ENCODE measurements around the gene MS4A14.
"Not testable (repeated sequence)": the region's sequence is repeated elsewhere in the genome, so short reads cannot be mapped to it uniquely, and the experiment has no call there.

The MS4A14 gene

GRCh38 chr11:60392361-60392760 is 3.9 kb upstream of the MS4A14 start:
- no peak for DNase-seq

DNA sequence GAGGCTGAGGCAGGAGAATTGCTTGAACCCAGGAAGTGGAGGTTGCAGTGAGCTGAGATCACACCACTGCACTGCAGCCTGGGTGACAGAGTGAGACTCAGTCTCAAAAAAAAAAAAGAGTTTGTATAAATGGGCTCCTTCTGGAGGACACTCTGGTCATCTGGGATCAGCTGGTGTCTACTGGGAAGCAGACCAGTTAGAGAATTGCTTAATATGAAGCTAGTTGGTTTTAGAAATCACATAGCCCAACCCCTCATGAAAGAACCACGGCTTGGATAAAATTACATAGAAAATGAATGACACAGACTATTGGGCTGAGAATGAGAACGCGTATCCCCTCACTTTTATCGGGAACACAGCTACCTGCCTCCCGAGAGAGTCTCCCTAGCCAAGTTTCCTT is 3.2 kb upstream of the MS4A14 start:
- no peak for DNase-seq

DNA sequence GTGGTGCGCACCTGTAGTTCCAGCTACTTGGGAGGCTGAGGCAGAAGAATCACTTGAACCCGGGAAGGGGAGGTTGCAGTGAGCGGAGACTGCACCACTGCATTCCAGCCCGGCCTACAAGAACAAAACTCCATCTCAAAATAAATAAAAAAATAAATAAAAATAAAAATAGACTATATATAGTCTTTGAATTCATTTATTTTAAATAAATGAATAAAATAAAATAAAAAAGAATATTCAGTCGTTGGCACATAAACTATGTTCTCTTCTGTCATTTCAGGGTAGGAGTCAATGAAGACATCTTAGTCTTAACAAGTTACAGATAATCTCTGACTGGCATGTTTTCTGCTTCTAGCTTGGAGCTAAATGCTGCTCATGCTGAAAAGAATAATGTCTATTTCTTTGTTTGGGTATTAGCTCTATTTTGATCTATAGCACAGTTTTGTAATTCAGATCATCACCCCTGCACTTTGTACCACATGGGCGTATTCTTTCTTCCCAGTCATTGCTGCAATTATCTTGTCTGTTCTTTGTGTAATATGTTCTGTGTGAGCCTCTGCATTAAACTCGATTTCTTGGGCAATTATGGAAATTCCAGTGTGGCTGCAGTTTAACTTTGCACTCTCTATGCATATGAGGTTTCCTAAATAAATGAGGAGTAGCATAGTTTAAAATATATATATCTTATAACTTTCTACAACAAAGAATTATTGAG is 1.4 kb upstream of the MS4A14 start:
- no peak for DNase-seq

GRCh38 chr11:60396799-60397198 is 540 bp downstream of the MS4A14 start:
- DNase-seq = no peak

DNA sequence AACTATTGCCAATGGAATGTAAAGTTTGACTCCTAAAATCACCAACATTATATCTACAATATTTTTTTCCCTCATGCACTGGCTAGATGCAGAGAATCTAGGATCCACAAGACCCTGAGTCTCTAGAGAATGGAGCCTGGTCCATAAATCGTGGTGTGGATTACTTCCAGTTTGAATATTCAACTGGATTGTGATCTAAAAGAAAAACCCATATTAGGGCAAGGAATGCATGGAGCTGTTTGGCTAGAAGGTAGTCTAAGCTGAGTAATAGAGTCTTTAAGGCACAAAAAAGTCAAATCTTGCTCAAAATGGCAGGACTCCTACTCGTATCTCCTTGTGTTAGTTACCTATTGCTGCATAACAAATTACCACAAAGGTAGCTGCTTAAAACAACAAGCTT is 23.8 kb downstream of the MS4A14 start:
- DNase-seq = no peak

DNA sequence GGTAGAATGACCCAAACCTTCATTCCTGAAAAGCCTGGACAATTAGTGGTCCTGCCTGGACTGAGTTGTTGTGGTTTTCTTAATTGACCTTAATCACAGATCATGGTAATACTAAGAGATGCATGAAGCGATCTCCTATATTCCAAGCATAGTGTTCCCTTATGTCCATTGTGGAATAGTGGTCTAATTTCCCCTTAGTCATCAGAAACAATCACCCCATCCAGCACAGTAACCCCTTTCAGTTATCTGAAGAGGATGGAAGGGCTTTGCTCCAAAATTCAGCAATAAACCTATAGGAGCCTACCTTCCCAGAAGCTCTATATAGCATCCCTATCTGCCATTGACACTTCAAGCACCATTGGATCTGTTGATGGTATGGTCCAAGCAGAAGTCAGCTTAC is 26.4 kb downstream of the MS4A14 start:
- no peak for DNase-seq

DNA sequence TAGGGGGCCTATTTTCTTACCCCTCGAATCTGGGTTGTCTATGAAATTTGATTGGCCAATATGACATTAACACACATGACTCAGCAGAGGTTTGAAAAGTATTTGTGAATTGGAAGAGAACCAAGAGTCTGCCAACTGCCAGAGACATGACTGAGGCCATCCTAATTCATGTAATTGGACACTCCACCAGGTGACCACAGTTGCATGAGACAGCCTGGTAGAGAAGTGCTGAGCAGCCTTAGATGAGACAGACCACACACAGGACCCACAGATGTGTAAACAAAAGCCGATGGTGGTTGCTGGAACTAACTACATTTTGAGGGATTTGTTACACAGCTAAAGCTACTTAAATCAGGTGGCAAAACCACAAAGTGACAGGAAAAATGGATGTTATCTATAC is 32.3 kb downstream of the MS4A14 start:
- DNase-seq = no peak

DNA sequence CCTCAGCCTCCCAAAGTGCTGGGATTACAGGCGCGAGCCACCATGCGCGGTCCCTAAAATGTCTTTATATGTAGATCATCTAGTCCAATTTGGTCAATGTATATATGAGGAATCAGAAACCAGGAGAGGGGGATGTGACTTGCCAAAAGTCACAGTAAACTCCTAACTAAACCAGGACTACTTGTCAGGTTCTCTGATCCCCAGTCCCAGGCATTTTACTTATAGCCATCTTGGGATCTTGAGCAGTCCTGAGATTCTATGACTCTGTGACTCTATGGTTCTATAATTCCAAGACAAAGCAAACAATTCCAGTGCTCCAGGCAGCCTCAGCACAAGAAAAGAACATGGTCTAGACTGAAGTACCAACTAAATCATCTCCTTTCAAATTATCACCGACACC is 33.0 kb downstream of the MS4A14 start, which contains the start of gene MS4A5:
Gene MS4A5 (plus strand): TSS at position 301 of the 400 bp plus-strand sequence. CDS start 103 bp downstream, outside the sequence.
- DNase-seq = no peak

GRCh38 chr11:60431251-60431650 is 35.0 kb downstream of the MS4A14 start:
- no peak for DNase-seq

DNA sequence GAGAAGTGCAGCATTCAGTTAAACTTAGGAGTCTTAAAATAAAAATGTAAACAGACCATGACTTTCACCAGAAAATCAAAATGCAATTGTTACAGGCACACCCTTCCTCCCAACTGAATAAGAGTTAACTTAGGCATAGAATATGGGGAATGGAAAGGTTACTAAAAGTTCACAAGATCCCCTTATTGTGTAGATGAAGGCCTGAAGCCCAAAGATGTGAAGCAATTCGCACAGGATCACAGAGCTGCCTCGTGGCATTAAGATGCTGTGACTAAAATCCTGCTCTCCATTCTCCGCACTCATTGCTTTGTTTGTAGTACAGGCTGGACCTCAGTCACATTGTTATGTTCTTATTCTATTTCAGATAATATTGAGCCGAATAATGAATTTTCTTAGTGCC is 37.1 kb downstream of the MS4A14 start:
- no peak for DNase-seq

GRCh38 chr11:60447070-60447469 is 50.8 kb downstream of the MS4A14 start:
- DNase-seq = no peak

GRCh38 chr11:60447846-60448245 is 51.6 kb downstream of the MS4A14 start:
- DNase-seq = no peak

DNA sequence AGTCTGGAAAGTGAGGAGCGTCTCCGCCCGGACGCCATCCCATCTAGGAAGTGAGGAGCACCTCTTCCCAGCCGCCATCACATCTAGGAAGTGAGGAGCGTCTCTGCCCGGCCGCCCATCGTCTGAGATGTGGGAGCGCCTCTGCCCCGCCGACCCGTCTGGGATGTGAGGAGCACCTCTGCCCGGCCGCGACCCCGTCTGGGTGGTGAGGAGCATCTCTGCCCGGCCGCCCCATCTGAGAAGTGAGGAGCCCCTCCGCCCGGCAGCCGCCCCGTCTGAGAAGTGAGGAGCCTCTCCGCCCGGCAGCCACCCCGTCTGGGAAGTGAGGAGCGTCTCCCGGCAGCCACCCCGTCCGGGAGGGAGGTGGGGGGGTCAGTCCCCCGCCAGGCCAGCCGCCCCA is 54.9 kb downstream of the MS4A14 start:
- not testable (repeated sequence) for DNase-seq

DNA sequence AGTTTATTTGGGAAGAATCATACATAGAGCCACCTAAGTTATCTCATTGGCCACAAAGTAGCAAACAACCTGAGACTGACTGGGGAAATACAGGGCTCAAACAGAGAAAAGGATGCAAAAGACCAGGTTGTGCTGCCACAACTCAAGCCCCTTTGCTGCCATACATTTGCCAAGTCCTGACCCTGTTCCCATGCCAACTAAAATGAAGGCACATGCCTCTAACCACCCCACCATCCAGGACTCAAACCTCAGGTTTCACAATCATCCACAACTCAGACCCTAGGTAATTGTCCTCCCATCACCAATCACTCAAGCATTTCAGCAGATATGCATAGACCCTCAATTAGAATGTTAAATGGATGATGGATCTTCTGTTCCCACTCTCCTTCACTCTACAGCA is 58.0 kb downstream of the MS4A14 start:
- no peak for DNase-seq

GRCh38 chr11:60455531-60456042 is 59.3 kb downstream of the MS4A14 start, which contains the start of gene MS4A1:
MS4A1 (plus strand) TSS chr11:60455847; CDS start chr11:60462375, 6,528 bp downstream.
- DNase-seq = no peak

- DNase-seq = no peak
Measured at GRCh38 chr11:60457576-60457975, 61.3 kb downstream of the MS4A14 start.

GRCh38 chr11:60459345-60459744 is 63.1 kb downstream of the MS4A14 start:
- no peak for DNase-seq
